GM12801 (cell line): Measurements from ENCODE around the gene MYADML2.

Experiments
- TF ChIP-seq, protein P1 (sequence below): IDR thresholded peaks from one replicate; pipeline ENCODE4 v1.5.1; 2011; ENCODE audit warnings: control low read depth; ENCODE audit not compliant: insufficient read length; ENCODE audit errors: extremely low read depth

MYADML2 gene

DNA sequence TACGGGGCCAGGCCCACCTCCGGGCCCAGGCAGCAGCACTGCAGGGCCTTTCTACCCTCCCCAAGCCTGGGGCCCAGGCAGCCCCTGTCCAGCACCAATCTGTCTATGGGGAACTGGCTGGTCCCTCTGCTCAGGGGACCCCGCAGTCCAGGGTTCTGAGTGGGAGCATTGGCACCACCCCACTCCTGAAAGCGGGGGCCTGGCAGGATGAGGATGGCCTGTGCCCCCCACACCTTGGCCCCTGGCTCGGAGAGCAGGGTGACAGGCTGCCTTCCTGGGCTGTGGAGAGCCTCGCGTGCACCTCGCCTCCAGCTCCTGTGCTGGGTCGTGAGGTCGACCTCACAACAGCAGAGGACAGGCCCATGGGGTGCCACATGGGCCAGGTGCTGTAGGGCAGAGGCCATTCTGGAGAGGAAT, 43.6 kb downstream of the MYADML2 start:
- TF ChIP-seq, protein P1, sequence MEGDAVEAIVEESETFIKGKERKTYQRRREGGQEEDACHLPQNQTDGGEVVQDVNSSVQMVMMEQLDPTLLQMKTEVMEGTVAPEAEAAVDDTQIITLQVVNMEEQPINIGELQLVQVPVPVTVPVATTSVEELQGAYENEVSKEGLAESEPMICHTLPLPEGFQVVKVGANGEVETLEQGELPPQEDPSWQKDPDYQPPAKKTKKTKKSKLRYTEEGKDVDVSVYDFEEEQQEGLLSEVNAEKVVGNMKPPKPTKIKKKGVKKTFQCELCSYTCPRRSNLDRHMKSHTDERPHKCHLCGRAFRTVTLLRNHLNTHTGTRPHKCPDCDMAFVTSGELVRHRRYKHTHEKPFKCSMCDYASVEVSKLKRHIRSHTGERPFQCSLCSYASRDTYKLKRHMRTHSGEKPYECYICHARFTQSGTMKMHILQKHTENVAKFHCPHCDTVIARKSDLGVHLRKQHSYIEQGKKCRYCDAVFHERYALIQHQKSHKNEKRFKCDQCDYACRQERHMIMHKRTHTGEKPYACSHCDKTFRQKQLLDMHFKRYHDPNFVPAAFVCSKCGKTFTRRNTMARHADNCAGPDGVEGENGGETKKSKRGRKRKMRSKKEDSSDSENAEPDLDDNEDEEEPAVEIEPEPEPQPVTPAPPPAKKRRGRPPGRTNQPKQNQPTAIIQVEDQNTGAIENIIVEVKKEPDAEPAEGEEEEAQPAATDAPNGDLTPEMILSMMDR: no peak

DNA sequence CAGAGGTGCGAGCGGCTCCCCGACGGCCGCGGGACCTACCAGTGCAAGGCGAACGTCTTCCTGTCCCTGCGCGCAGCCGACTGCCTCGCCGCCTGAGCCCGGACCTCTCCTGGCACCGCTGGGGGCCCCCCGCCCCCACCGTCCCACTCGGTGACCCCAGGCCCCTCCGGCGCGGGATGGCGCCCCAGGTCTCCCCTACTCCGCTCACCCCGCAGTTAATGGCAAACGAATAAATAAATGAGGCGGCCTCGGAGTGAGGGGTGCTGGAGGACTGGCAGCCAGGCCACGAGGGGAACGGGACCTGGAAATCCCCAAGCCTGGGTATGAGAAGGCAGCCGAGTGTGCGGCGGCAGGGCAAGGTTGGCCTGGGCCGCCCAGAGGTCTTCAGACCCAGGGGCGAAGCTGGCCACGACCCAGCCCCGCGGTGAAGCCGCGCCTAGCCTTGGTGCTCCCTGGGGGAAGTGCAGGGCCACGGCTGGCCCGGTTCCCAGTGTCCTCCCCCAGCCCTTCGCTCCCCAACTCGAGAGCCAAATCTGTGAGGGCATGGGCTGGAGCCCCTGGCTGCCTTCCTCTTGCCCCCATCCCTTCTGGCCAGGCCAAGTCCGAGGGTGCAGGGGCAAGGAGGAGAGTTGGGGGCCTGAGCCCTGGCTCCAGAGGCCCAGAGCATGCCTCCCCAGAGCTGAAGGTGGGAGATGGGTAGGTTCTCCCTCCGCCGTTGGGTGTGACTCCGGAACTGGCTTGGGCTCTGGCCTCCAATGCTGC, 44.2 kb downstream of the MYADML2 start:
- TF ChIP-seq, protein P1: no peak

DNA sequence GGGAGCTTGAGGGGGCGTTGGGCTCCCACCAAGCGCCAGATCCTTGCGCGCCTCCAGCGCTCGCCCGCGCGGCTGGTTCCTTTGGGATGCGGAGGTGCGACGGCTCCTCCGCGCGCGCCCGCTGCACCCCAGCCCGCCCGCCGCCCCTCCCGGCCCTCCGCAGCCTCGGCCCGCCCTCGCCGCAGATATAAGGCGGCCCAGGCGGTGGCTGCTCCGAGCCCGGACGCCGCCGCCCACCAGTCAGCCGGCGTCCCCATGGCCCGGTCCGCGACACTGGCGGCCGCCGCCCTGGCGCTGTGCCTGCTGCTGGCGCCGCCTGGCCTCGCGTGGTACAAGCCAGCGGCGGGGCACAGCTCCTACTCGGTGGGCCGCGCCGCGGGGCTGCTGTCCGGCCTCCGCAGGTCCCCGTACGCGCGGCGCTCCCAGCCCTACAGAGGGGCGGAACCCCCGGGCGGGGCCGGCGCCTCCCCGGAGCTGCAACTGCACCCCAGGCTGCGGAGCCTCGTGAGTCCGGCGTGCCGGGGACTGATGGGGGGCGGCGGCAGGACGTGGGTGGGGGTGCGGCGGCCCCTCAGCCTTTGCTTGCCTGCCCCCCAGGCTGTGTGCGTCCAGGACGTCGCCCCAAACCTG, 44.9 kb downstream of the MYADML2 start, which contains the start of gene NPB:
NPB (plus strand) TSS at position 216 of the 630 bp plus-strand sequence; CDS start at position 256, 40 bp downstream.
- TF ChIP-seq, protein P1: no peak

DNA sequence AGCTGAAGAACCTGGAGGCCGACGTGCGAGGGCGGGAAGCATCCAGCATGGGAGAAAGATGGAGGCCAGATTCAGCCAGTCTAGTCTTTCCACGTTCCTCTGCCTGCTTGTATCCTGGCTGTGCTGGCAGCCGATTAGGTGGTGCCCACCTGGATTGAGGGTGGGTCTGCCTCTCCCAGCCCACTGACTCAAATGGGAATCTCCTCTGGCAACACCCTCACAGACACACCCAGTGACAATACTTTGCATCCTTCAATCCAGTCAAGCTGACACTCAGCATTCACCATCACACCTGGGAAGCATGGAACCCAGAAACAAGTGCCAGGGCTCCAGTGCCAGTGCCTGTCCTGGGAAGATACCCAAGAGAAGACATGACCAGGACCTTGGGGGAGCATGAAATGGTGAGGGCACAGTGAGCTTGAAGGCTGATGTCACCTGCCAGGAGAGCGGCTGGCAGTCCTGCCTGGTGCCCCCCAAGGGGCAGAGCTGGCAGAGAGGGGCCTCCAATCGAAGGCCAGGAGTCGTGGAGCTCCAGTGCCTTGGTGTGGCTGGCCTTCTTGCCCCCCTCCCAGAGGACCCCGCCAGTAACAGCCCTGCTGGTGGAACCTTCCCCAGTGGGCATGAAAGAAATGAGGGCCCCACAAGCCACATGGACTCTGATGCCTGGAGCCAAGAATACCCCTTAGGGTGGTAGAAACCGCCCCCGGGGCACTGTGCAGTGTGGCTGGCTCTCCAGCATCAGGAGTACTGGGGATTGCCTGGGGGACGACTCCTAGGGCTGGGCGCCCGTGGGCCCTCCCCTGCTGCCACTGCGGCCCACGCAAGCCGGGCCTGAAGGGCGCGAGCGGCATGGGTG, 45.6 kb downstream of the MYADML2 start:
- TF ChIP-seq, protein P1: no peak

DNA sequence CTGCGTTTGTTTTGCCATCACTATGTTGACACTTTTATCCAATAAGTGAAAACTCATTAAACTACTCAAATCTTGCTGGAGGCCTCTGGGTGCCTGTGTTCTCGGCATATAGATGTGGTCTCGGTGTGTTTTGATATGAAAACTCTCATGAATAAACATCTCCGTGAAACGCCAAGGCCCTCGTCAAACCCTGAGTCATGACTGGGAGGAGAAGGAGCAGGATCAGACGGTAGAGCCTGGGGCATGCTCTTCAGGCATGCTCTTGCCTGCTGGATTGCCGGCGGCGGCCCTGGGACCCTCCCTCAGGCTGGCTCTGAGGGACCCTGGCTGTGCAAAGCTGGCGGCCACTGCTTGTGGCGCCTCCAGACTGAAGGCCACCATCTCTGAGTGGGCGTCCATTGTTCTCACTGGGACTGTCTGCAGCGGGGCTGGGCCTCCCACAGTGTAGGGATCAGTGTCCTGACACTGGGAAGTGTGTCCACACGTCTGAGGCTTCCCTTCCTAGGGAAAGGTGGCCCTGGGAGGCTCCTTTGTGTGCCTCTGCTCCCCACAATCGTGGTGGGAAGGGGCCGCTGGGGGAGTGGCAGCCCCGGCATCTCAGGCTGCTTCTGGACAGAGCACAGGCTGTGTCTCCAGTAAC, 46.7 kb downstream of the MYADML2 start:
- TF ChIP-seq, protein P1: no peak

DNA sequence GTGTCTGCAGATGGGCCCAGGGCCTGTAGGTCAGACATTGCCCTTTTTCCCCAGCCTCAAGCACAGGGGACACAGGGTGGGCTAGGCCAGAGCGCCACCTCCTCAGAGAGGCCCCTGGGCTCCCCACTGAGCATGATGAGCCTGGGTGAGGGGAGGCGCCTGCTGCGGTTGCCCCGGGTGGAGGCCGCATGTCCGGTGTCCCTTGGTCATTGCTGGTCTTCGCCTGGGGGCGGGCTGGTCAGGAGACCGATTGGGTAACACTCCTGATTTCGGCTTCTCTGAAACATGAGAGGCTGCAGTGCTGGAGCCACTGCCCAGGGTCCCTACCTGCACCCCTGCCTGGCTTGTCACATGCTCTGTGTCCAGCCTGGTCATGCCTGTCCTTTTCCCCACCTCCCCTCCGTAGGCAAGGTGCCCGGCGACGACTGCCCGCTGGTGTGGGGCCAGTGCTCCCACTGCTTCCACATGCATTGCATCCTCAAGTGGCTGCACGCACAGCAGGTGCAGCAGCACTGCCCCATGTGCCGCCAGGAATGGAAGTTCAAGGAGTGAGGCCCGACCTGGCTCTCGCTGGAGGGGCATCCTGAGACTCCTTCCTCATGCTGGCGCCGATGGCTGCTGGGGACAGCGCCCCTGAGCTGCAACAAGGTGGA, 47.4 kb downstream of the MYADML2 start:
- TF ChIP-seq, protein P1: no peak
